ENCODE results near the gene VEZF1.

VEZF1 gene

DNA sequence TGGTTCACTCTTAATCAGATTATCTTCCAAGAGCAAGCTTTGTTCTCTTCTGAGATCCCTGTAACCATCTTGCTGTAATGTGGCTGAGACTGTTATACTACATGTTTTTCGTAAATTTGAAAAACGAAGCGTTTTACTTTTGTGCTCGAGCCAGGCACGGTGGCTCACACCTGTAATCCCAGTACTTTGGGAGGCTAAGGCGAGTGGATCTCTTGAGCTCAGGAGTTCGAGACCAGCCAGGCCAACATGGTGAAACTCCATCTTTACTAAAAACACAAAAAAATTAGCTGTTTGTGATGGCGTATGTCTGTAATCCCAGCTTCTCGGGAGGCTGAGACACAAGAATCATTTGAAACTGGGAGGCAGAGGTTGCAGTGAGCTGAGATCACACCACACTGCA, 40.7 kb downstream of the VEZF1 start:
- no peak for DNase-seq

DNA sequence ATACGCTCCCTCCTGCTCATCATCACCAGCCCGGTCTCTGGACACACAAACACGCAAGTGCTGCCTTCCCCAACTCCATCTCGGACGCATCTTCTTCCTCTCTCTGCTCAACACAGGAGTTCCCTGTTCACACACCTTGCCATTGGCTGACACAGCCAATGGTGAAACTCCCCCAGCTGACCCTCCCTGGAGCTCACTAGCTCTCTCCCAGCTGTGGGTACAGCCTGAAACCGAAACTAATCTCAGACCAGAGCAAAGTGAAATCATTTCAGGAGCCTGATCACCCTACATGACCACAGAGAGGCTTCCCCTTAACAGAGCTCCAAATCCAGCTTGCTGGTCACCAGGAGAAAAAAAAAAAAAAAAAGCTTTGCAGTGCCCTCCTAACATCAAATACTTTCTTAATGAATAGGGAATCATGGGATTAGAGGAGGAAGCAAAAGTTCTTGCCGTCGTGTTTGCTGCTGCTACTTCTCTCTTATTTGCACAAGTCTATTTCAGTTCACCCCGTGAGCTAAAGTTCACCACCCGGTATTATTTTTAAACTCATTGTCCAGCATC, 41.2 kb downstream of the VEZF1 start:
- no peak for DNase-seq

DNA sequence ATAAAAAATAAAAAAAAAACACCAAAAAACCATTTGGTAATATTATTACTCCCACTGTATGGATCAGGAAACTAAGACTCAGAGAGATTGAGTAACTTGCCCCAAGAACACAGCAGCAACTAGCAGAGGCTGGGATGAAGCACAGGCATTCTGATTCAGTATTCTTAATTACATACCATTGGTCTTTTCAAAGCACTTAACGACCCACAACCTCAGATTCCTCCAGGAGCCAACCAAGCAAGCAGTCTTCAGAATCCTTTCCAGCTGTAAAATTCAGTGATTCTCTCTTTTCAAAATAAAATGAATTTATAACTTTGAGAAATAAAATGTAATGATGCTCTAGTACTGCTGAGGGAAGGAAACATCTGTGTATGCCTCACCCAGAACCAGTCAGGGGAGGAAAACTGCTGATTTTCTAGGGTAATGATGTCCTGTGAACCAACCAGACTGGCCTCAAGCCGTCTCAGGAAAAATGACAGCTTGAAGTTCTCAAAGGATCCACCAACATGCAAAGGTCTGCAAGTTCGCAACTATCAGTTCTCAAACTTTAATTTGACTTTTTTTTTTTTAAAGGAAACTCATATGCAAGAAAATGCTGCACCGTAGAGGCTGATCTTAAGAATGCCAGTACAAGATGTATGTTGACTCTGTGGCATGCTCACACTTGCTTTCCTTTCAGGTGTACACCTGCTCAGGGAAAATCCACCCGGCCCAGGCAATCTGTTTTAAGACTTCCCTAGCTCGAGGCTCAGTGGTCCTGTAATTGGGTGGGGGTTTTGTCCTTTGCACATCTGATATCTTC, 41.9 kb downstream of the VEZF1 start:
- DNase-seq = no peak

DNA sequence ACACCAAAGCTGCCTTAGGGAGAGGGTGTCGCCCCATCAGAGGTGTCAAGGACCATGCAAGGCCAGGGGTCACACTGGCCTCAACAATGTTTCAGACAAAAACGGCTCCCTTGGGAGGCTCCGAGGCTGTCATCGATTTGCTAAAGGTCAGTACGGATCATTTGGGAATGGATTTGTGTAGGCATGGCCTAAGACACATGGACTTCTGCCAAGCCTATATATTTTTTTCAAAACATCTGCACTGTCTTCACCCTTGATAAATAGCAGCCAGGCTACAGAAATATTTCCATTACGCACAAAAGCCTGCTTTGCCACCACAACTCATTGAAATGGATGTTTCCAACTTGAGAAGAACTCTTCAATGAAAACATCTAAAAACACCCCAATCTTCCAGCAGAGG, 43.1 kb downstream of the VEZF1 start:
- DNase-seq = no peak

DNA sequence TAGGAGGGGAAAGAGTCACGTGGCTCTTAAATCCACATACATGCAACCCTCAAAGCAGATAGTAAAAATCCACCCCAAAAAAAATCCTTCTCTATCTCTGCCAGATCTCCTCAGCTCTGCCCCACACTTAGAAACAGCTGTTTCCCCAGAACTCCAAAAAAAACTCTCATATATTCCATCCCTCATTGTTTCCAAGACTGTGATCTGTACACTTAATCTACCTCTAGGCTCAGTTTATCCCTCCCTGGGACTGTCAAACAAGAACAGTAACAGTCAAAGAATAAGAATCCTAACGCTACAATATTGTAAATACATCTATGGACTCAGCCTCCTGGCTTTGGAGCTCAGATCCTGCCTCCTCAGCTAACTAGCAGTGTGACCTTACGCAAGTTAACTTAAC, 44.4 kb downstream of the VEZF1 start:
- no peak for DNase-seq

DNA sequence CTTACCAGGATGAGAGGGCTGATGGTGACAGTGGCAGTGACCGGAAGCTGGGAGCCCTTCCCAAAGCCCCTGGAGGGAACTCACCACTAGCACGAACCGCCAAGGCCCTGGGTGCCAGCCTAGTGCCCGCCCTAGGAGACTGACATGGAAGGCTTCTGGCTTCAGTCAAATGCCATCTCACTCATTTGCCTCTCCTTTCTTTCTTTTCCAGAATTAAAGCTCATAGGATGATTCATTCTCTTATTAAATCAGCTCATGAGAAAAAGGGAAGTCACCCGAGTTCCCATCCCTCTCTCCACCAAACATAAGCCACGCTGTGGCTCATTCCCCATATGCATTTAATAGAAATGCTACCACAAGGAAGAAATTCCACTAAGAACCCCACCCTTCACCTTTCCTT, 44.9 kb downstream of the VEZF1 start:
- no peak for DNase-seq

DNA sequence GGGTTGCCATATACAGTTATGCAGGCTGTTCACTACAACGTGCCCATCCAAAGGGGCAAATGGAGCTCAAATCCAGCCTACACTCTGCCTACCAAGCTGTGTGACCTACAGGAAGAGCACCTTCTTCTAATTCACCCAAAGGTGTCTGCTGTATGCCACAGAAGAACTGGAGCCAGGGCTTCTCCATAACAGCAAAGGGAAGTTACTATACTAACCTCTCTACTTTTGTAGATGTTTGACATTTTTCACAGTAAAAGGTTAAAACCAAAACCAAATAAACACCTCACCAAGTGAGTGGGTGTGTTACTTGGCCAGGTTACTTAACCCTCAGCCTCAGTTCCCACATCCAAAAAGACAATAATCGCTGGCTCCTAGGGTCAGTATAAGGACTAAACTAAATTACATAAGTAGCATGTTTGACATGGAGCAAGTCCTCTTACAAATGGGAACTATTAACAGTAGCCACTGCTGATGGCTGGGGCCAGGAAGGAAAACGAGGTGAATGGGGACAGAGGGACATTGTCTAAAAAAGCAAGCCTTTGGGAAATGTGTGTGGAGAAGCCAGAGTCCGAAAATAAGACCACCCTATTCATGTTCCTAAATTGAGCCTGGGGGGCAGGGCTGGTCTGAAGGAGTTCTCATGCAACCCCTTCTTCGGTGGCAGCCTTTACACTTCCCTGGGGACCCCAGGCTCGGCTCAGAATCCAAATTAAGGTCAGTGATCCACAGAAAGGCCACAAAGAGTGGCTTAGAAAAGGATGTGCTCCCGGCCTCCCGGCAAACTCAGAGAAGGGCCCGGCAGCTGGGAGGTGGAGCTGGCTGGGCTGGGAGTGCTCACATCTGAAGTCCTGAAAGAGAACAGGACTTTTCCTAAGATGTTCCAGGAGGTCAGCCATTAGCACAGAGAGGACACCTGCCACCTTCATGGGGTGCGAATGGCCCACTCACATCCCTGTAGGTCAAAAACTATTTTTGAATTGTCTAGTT, 46.4 kb downstream of the VEZF1 start:
- DNase-seq = no peak

DNA sequence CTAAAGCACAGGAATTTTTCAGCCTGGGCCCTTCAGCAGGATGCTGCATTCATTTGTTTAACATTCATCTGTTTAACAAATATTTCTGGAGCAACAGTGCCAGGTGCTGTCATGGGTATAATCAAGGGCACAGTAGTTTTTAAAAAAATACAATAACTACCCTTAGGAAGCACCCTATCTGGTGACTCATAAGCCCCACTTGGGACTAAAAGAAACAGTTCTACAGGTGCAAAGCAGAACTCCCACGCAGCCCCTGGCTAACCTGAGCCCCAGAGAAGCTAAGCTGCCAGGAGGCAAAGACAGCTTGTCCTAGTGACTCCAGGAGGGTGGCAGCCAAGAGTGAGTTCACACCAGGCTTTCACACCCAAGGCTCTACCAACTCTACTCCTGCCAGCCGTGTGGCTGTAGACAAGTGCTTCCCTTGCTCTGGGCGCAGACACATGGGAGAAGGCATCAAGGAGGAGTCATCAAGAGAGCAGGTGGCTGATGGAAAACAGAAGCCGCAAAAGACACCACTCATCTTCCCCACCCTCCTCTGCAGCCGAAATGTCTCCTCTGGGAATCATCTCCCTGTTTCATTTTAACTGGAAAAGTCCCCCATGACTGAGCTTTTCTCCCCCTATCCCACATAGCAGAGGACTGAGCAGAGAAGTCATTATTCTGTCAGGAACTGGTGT, 47.3 kb downstream of the VEZF1 start:
- DNase-seq = peak; percentile 37

DNA sequence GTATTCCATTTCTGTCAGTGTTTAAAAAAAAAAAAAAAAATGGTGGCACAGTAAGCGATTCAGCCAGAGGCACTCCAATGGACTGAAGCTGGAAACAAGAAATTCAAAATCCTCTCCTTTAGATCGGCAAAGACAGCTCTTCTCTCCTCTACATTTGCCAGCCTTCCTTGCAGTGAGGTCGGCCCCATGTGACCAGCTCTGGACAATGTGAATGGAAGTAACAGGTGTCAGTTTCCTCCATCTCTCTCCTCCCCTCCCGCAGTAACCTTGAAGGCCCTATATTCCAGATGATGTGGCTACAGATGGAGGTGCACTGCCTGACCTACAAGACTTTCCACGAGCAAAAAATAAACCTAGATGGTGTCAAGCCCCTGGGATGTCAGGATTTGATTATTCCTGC, 47.8 kb downstream of the VEZF1 start:
- DNase-seq = no peak

DNA sequence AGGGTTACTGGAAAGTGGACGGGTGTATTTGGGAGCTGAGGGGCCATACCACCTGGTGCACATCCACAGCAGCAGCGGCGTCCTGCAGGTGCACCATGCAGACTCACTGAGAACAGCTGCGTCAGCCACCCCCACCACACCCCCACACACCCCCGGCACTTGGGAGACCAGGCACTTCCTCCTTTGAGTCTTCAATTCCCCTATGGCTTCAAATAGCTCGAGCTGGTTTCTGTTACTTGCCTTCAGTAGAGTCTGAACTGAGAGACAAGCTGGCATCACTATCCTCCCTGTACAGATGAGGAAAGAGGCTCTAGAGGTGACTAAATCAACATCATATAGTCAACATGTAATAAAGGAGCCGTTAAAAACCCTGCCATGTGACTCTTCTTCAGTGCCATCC, 48.3 kb downstream of the VEZF1 start:
- DNase-seq = peak; percentile 17

DNA sequence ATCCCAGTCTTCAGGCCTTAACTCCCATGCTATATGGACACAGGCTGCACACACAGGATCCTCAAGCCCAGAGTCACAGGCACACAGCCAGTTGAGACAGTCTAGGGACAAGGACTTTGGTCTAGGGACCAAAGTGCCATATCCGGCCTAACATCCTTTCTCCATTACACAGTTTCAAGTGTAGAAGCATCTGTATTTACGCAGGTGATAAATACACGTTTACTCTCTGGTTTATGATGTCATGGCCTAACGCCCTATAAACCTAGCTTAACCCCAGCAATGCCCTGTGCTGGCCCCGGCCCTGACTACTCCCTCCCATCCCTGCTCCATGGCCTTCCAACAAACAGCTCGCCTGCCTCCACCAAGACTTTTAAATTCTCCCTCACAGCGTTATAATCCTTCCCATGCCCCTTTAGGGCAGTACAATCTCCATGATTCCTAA, 50.0 kb downstream of the VEZF1 start:
- DNase-seq = no peak

DNA sequence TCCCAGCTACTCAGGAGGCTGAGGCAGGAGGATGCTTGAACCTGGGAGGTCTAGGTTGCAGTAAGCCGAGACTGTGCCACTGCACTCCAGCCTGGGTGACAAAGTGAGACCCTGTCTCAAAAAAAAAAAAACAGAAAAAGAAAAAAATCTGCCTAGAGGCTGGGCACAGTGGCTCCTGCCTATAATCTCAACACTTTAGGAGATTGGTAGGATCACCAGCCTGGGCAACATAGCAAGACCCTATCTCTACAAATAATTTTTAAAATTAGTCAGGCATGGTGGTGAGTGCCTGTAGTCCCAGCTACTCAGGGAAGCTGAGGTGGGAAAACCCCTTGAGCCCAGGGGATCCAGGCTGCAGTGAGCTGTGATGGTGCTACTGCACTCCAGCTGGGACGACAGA, 50.6 kb downstream of the VEZF1 start:
- no peak for DNase-seq

DNA sequence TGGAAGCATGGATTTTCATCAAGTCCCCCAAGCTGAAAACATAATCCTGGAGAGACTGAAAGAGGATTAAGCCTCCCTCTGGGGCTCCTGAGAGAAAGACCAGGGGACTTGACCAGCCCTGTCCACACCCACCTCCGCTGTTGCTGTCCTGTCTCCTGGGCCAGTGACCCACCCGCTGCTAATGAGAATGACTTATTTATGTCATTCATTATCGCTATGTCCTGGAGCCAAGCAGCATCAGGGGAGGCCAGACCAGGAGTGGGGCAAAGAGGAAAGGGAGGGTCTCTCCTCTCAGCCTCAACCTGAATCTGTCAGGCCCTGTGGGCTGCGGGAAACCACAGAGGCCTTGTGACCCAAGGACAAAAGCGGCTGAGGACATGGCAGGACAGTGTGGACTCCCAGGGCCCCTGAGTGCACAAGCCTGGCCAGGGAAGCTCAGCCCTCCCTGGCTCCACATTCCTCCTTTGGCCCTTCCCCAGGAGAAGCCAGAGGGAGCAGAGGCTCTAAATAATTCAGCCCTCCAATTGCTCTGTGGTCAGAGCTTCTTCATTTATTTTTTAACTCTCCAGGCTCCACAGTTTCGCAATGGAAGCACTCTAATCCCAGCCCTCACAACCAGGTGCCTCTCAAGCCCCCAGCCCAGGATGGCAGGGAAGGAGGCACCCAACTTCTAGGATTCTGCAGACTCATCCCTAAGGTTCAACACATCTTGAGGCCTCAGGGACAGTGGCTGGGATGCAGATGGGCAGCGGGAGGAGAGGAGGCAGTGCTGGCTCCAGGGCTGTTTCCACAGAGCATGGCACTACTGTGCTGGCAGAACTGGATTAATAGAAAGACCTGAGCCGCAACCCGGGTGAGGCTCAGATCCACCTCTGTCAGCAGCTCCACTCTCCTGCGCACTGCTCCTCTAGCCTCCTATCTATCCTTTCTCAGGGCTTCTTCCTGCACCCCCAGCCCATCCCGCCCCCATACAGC, 51.9 kb downstream of the VEZF1 start:
- no peak for DNase-seq

DNA sequence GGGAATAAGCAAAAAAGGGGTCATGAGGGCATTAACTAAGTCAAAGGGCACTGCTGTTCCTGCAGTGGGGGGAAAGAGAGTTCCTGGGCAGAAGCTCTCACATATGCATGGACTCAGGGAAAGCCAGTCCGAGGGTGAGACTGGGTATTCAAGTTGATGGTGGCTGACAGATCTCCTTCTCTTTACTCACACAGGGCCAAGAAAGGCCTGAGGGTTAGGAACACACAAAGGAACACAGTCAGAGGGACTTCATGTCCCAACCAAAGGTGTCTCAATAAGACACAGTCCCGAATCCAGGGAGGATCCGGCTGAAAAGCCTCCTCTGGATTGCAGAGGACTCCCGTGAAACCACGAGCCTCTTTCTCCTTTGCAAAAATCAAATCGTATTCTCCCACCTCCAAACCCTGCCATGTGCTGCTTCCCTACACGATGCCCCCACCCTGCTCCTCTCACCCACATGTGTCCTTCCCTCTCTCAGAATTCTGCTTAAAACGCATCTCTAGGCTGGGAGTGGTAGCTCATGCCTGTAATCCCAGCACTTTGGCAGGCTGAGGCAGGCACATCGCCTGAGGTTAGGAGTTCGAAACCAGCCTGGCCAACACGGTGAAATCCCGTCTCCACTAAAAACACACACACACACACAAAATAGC, 56.4 kb downstream of the VEZF1 start:
- no peak for DNase-seq

DNA sequence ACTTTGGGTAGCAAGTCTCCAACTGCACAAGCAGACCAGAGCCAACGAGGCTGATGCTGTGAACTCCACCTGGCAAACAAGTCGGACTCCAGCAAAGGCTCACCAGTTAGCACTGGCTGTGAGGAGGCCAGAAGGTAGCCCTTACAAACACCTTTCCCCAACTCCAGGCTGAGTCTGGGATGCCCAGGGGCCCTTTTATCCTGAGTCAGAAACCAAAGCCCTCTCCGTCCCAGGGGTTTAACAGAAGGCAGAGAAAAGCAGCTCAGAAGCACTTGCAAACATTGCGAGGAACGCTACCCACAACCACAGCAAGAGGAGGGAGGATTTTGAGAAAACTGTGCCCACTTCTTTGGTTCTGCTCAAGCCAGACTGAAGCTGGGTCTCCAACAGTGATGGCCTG, 57.8 kb downstream of the VEZF1 start:
- DNase-seq = no peak

DNA sequence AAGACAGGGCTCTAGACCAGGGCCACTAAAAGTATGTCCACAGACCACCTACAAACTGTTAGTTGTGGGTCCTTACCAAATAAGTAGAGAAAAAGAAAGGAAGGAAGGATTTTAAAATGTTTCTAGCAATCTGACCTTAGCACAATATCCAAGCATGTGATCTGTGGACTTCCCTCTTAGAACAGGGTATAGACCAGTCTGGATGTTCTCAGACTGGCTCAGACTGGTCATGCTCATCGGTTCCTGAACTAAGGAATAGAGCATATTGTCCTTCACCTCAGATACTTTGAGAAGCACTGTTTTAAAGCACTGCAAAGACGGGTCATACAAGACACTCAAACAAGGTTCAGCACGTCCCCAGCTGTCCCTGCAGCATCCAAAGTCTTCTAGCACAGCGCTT, 58.7 kb downstream of the VEZF1 start:
- no peak for DNase-seq

DNA sequence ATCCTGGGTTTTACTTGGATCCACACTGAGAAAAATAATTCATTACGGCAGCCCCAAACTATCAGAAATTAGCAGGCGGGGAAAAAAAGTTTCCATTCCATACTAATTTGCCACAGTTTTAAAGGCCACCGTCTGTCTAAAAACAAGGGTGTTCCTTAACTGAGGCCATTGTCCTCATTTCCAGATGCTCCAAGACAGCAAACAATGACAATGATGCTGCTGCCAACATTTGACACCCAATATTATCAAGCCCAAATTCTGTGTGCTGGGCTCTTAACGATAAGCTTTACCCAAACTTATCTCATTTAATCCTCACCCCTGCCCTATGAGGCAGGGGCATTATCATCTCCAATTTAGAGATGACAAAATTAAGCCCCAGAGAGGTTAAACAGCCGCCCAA, 59.1 kb downstream of the VEZF1 start:
- no peak for DNase-seq

DNA sequence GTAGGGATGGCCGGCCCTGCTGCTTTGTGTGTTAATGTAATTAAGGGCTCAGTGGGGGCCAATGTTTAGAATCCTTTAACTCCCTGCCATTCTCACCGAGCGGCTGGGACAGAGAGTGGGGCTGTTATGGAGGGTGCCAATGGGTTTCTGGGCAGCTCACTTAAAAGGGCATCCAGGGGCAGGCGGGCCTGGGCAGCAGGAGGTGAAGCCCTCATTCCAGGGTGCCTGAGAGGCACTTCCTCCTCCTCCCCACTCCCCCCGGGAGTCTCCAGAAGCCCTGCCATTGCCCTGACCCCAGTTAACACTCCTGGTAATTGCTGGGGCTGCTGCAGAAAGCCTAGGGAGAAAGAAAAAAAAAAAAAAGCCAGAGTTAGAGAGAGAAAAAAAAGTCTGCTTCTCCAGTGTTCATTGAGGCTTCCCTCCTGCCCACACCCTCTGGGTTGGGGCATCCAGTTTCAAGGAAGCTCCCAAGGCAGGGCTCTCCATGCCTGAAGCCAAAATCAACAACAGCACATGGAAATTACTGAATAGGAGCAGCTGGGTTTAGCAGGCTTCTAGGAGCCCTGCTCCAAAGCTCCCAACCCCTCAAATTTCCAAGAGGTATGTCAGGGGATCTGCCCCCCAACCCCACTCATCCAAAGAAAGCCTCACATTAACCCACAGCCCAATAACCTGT, 60.9 kb downstream of the VEZF1 start:
- DNase-seq = no peak

DNA sequence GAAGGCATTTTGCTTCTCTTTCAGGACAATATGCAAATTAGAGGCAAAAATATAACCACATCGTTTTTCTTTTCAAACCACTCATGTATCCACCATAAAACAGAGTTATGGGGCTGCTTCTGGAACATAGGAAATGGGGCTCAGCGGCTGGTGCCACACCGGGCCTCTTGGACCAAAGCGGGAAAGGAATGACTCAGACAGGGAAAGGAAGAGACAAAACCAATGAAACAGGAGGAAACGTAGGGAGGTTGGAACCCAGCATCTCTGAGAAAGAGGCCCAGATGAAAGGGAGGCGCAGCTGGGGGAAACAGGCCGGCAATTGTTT, 61.4 kb downstream of the VEZF1 start:
- no peak for DNase-seq

DNA sequence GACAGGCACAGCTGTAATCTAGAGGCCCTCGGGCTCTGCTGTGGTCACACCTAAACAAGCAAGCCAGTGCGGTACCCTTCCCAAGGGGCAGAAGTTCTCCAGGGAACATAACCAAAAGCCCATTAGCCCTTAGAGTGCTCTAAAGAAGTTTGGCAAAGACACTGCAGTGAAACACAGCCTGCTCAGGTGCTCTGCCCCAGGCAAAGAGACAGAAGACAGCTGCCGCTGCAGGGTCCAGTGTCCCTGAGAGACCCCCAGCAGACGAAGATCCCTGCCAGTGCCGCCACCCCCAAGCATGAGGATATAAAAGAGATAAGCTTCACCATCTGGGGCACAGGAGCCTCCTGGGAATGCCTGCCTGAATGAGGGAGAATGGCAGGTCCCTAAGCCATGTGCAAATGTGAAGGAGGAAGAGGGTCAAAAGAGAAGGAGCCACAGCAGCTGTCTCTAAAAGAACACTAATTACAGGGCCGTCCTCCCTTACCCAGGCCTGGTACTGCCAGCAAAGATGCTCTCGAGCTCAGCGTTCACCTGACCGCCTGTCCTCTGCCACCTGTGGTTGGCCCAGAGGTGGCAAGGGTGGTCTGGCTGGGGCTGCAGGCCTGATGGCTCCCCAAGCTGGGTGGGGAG, 62.6 kb downstream of the VEZF1 start:
- no peak for DNase-seq
